ENCODE data around the gene S100PBP.
"Not testable (repeated sequence)": the region's sequence is repeated elsewhere in the genome, so short reads cannot be mapped to it uniquely, and the experiment has no call there.

Gene S100PBP

GRCh38 chr1:32784817-32785216 lies 32.6 kb upstream of the S100PBP start:
- DNase-seq: no peak

DNA sequence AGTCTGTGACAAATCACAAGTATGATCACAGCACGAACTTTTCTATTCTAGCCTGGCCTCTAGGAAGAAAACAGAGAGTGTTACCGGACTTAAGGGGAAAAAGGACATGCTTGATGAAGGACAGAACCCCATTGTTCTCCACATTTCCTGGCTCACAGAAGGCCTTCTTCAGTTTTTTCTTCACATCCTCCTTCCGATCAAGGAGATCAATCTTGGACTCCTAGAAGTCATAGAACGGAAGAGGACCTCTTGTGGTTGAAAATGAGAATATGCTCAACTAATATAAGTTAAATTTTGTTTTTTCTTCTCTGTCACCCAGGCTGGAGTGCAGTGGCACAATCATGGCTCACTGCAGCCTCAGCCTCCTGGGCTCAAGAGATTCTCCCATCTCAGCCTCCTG lies 30.6 kb upstream of the S100PBP start:
- DNase-seq: no peak

GRCh38 chr1:32789356-32789755 lies 28.1 kb upstream of the S100PBP start:
- DNase-seq: not testable (repeated sequence)

DNA sequence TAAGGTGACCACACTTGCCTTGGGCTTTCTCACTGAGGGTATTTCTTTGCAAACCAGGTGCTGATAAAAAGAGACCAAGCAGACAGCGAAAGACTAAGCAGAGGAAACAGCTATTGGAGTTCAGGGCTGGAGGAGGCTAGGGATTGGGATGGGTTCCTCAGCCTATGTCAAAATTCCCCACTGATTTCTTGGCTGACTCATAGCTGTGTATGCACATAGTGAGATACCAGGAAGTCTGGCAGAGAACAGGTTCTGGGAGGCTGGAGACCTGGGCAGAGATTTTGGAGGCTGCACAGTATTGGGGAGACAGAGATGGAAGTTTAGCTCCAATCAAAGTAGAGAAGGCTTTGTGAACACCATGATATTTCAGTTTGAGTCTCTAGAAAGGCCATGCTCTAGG lies 25.6 kb upstream of the S100PBP start:
- no peak for DNase-seq

DNA sequence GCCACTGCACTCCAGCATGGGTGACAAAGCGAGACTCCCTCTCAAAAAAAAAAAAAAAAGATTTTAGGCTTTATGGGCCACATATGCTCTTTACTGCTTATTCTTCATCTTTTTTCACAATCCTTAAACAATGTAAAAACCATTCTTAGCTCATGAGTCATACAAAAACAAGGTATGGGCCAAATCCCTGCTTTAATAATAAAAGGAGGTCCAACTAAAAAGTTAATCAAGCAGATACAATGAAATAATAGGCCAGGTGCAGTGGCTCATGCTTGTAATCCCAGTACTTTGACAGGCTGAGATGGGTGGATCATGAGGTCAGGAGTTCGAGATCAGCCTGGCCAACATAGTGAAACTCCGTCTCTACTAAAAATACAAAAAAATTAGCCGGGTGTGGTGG lies 21.7 kb upstream of the S100PBP start:
- not testable (repeated sequence) for DNase-seq

GRCh38 chr1:32797456-32797855 lies 20.0 kb upstream of the S100PBP start:
- DNase-seq: no peak

GRCh38 chr1:32798191-32798590 lies 19.3 kb upstream of the S100PBP start:
- DNase-seq: no peak

- DNase-seq: no peak
Measured at GRCh38 chr1:32798679-32799416, 18.6 kb upstream of the S100PBP start.

GRCh38 chr1:32801096-32801715 lies 16.2 kb upstream of the S100PBP start:
- no peak for DNase-seq

- DNase-seq: not testable (repeated sequence)
Measured at GRCh38 chr1:32804460-32804859, 13.0 kb upstream of the S100PBP start.

DNA sequence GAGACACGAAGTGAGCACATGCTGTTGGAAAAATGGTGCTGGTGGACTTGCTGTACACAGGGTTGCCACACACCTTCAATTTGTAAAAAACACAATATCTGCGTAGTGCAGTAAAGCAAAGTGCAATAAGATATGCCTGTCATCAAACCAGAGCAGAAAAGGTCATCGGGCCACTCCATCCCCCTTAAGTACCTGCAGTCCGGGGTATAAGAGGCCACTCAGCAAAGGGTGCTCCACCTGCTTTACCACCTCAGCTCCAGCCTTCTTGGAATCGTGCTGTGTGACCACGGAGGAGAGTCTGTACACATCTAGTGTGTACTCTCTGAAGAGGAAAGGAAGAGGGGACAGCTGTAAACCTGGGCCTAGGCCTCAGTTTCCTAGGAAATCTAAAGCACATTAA lies 11.2 kb upstream of the S100PBP start:
- no peak for DNase-seq

DNA sequence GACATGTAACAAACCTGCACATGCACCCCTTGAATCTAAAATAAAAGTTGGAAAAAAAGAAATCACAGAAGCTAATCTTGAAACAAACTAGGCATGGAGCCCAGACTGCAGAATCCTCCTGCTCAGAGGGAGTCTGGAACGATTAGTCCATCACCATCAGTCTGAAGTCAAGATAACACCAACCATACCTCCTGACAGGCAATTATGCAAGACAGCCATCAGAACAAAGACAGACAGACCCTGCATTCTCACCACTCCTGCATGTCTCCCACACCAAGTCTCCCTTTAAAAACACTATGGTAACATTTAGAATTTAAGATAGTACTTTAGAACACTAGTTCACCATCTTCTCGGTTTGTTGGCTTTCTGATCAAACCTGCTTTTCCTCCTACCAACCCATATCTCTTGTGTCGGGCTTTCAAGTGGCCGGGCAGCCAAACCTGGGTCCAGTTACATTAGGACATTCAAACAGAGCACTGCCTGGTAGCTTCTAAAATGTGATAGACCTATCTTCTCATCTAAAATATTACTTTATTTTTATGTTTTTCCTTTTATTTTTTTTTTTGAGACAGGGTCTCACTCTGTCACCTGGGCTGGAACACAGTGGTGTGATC lies 10.4 kb upstream of the S100PBP start:
- peak in 5 of 58 donors; percentile 2 to 38 (median 12) for DNase-seq

DNA sequence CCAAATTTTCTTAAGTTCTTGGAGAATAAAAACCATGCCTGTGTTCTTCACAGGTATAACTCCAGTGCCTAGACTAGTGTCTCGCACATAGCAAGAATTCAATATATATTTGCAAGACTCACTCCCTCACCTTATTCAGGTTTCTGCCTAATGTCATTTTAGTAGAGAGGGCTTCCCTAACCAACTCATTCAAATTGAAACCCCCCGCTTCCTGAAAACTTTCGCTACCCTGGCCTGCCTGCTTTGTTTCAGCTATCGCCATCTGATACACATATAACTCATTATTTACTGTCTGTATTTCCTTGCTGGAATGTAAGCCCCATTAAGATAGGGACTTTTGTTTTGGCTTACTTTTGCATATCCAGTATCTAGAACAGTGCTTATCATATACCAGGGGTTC lies 8.9 kb upstream of the S100PBP start:
- no peak for DNase-seq

DNA sequence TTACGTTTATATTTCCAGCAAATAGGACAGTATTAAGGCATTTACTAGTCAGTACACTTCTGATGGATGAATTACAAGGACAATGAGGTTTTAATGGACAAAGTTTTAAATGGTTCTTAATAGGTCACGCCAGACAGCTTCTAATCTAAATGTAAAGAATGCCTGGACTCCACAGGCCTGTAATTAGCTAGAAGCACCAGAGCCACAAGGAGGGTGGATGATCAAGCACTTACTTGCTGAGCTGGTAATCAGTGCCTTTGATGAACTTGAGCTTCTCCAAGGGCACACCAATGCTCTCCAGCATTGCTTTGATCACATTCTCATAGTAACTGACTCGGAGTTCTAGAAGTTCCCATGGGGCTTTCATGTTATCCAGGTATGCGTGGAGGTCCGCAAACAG lies 7.1 kb upstream of the S100PBP start:
- no peak for DNase-seq

DNA sequence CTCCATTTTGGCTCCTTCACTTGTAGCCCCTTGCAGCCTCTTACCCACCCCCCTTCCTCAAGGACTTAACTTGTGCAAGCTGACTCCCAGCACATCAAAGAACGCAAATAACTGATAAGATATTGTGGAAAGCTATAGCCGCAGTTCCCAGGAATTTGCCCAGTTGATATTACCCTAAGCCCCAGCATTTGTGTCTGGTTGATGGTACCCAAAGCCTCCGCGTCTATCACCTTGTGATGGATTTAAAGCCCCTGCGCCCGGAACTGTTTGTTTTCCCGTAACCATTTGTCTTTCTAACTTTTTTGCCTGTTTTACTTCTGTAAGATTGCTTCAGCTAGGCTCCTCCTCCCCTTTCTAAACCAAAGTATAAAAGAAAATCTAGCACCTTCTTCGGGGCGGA lies 6.2 kb upstream of the S100PBP start:
- DNase-seq: no peak

- DNase-seq: no peak
Measured at GRCh38 chr1:32811917-32812316, 5.5 kb upstream of the S100PBP start.

DNA sequence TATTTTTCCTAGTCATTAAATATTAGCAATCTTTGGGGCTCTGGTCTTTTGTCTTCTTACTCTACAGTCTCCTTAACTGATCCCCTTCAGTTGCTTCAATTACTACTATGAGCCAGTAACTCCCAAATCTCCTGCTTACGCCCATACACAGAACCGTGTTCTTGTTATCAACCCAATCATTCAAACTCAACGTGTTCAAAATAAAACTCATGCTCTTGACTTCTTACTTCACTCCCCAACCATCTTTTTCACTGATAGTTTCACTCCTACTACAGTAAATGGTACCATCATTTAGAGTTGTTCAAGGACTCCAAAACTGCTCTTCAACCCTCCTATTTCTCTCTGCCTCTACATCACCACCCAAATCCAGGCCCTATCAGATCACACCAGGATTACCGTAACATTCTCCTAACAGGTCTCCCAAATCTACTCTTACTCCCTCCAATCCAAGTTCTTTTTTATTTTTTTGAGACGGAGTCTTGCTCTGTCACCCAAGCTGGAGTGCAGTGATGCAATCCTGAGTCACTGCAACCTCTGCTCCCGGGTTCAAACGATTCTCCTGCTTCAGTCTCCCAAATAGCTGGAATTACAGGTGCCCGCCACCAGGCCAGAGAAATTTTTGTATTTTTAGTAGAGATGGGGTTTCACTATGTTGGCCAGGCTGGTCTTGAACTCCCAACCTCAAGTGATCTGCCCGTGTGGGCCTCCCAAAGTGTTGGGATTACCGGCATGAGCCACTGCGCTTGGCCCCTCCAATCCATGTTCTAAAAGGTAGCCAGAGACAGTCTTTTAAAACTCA lies 3.3 kb upstream of the S100PBP start:
- no peak for DNase-seq

DNA sequence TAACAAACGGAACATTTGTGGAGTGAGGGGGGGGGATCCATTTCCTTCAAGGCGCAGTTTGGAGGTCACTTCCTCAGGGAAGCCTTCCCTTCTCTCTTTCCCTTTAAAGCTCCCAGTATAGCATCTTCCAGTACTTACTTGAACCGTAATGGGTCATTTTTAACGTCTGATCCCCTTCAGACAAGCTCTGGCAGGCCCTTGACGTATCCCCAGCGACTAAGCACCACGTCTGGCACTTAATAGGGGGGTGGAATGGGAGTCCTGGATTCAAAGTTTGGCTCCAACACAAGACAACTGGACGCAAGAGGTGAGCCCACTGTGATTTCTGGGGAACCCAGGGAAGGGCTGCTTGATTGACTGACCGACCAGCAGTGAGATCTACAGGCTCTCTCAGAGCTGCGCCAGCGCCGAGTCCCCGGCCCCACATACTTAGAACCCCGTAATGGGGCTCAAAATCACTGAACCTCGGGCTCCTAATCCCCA lies 736 bp upstream of the S100PBP start:
- DNase-seq: peak in 6 of 58 donors; percentile 35 to 47 (median 44)

DNA sequence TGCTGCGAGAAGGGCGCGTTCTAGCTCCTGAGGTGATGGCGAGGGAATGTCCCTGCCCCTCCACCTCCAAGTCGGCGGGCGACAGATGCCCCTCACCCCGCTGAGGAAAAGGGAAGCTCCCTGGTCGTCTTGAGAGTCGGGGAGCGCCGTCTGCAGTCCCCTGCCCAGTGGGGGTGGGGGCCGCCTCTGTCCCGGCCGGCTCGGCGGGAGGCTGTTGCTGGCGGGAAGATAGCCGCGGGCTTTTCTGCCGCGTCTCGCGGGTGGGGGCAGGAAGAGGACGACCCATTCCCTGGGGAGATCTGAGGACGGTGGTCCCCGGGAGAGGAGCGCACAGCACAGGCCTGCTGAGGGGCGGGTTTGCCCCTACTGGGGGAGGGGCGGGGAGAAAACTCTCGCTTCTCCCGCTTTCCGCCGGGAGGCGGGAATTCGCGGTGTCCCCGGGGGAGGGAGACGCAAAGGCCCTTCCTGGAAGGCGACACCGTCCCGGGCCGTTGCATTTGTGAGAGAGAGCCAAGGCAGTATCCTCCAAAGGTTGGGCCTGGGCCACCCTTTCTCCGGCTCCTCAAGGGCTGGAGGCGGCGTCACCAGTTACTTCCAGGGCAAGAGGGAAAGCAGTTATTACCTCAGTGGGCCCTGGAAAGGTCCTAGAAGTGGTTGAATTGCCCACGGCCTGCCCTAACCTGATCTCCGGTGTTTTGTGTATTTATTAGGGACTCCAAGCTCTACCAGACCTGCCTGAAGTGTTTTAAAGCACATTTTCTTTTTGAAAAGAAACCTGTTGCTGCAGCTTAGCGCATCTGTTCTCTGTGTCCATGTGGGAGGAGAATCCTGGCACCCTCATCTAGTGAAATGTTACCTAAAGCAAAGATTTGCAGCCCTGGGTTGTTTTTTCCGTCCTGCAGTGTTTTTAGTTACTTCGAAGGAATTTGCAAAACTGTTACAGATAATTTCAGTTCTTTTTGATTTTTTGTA lies 648 bp downstream of the S100PBP start:
- DNase-seq: peak in 52 of 58 donors; percentile 18 to 76 (median 59)

DNA sequence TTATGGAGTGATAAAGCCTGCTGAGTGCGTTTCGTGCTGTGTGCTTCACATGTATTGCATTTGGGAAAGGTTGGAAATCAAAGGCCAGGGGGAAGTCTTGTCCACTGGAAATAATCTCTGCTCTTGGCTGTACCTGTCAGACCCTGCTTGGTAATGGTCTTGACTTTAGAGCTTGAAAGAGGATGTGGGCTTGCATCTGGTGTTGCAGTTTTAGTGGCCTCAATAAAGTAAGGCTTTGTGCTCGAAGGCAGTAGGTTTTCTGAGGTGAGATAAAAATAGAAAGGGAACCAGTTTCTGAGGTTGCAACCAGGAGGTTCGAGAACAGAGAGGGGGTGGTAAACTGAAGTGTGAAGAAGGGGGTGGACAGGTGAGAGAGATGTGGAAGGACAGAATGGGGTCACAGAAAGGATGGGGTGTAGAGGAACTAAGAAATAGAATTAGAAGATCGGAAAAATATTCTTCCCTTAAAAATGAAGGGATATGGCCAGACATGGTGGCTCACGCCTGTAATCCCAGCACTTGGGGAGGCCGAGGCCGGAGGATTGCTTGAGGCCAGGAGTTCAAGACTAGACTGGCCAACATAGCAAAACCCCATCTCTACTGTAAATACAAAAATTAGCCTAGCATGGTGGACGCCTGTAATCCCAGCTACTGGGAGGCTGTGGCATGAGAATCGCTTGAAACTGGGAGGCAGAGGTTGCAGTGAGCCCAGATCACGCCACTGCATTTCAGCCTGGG lies 1.5 kb downstream of the S100PBP start:
- no peak for DNase-seq
